T-helper 2 cell (primary cell): ENCODE measurements around the gene MIPOL1.
"Not testable (repeated sequence)": the region's sequence is repeated elsewhere in the genome, so short reads cannot be mapped to it uniquely, and the experiment has no call there.

Experiments used
- DNase-seq, 5 experiments: peaks; one replicate each; pipeline versions ENCODE4 v3.0.0 to v3.0.0-alpha.2; 2012 to 2022
- total RNA-seq, 2 donors: gene quantifications; one replicate each; lab custom pipeline; 2026; lab: John Stamatoyannopoulos, UW

MIPOL1 gene
- total RNA-seq = 0 to 0.67 reads per million in 2 donors

- DNase-seq = peak in 1 of 5 experiments; percentile 54
Observed at GRCh38 chr14:37197421-37198272, at the start of gene MIPOL1. Gene MIPOL1 (plus strand): TSS chr14:37197937. CDS start chr14:37247889, 49,952 bp downstream.

GRCh38 chr14:37150414-37150813, 47.3 kb upstream of the MIPOL1 start:
- peak in 1 of 5 experiments; percentile 14 for DNase-seq

- no peak for DNase-seq
Observed at GRCh38 chr14:37153005-37153404, 44.7 kb upstream of the MIPOL1 start.

GRCh38 chr14:37153483-37153882, 44.3 kb upstream of the MIPOL1 start:
- DNase-seq = no peak

- DNase-seq = no peak
Observed at GRCh38 chr14:37157987-37158386, 39.8 kb upstream of the MIPOL1 start.

GRCh38 chr14:37162307-37162706, 35.4 kb upstream of the MIPOL1 start:
- not testable (repeated sequence) for DNase-seq

- DNase-seq = no peak
Observed at GRCh38 chr14:37165794-37166193, 31.9 kb upstream of the MIPOL1 start.

- no peak for DNase-seq
Observed at GRCh38 chr14:37167151-37168047, 30.3 kb upstream of the MIPOL1 start.

- no peak for DNase-seq
Observed at GRCh38 chr14:37168721-37169120, 29.0 kb upstream of the MIPOL1 start.

GRCh38 chr14:37170237-37170636, 27.5 kb upstream of the MIPOL1 start:
- no peak for DNase-seq

- DNase-seq = no peak
Observed at GRCh38 chr14:37170993-37171392, 26.7 kb upstream of the MIPOL1 start.

- DNase-seq = no peak
Observed at GRCh38 chr14:37171678-37172023, 26.1 kb upstream of the MIPOL1 start.

- DNase-seq = peak in 1 of 5 experiments; percentile 9
Observed at GRCh38 chr14:37172024-37172869, 25.5 kb upstream of the MIPOL1 start, which contains the start of gene SLC25A21. Gene SLC25A21 (minus strand): TSS chr14:37172606.

- no peak for DNase-seq
Observed at GRCh38 chr14:37172936-37173614, 24.7 kb upstream of the MIPOL1 start.

GRCh38 chr14:37179896-37180502, 17.7 kb upstream of the MIPOL1 start:
- DNase-seq = no peak

GRCh38 chr14:37180886-37181285, 16.9 kb upstream of the MIPOL1 start:
- DNase-seq = not testable (repeated sequence)

GRCh38 chr14:37181441-37181840, 16.3 kb upstream of the MIPOL1 start:
- no peak for DNase-seq

GRCh38 chr14:37184520-37184919, 13.2 kb upstream of the MIPOL1 start:
- not testable (repeated sequence) for DNase-seq

- DNase-seq = no peak
Observed at GRCh38 chr14:37185670-37186069, 12.1 kb upstream of the MIPOL1 start.

- no peak for DNase-seq
Observed at GRCh38 chr14:37186865-37187264, 10.9 kb upstream of the MIPOL1 start.

GRCh38 chr14:37187294-37187693, 10.4 kb upstream of the MIPOL1 start:
- DNase-seq = no peak
